HepG2 (cell line): ENCODE results near the gene CATSPERB.

ENCODE experiments used
- EZH2 ChIP-seq: conservative IDR thresholded peaks from 2 replicates; pipeline ENCODE4 v1.6.1; 2012; ENCODE audit warnings: mild to moderate bottlenecking, low read depth, low read length, moderate library complexity
- FOXM1 ChIP-seq: sonication (generic); formaldehyde crosslinking; IDR thresholded peaks from 2 replicates; pipeline ENCODE4 v1.5.0; 2020; ENCODE audit warnings: missing genetic modification reagents
- GZF1 ChIP-seq: sonication (generic); formaldehyde crosslinking; IDR thresholded peaks from 2 replicates; pipeline ENCODE4 v1.5.1; 2020; ENCODE audit warnings: mild to moderate bottlenecking, missing genetic modification reagents
- NPAS2 ChIP-seq: sonication (generic); formaldehyde crosslinking; IDR thresholded peaks from 2 replicates; pipeline ENCODE4 v1.8.0; 2022; ENCODE audit warnings: mild to moderate bottlenecking, missing genetic modification reagents, borderline replicate concordance
- ZIK1 ChIP-seq: sonication (generic); formaldehyde crosslinking; IDR thresholded peaks from 2 replicates; pipeline ENCODE4 v1.5.0; 2020; ENCODE audit warnings: mild to moderate bottlenecking, low read depth, missing genetic modification reagents, borderline replicate concordance
- ZNF232 ChIP-seq: sonication (generic); formaldehyde crosslinking; IDR thresholded peaks from 2 replicates; pipeline ENCODE4 v1.4.0; 2020; ENCODE audit warnings: missing genetic modification reagents, borderline replicate concordance
- ZNF510 ChIP-seq: sonication (generic); formaldehyde crosslinking; IDR thresholded peaks from 2 replicates; pipeline ENCODE4 v1.4.0; 2020; ENCODE audit warnings: low read depth, mild to moderate bottlenecking, missing genetic modification reagents
- TF ChIP-seq, protein P1 (sequence below): sonication (generic); formaldehyde crosslinking; IDR thresholded peaks from 2 replicates; pipeline ENCODE4 v1.4.0; 2020; ENCODE audit warnings: mild to moderate bottlenecking, missing genetic modification reagents, borderline replicate concordance
- TF ChIP-seq, protein P2 (sequence below): IDR thresholded peaks from 2 replicates; pipeline ENCODE4 v1.6.1; 2012; ENCODE audit warnings: inconsistent platforms
- TF ChIP-seq, protein P3 (sequence below): sonication (generic); formaldehyde crosslinking; IDR thresholded peaks from 2 replicates; pipeline ENCODE4 v1.4.0; 2020; ENCODE audit warnings: mild to moderate bottlenecking, missing genetic modification reagents
- TF ChIP-seq, protein P4 (sequence below): sonication (generic); formaldehyde crosslinking; IDR thresholded peaks from 2 replicates; pipeline ENCODE4 v1.5.0; 2020; ENCODE audit warnings: missing genetic modification reagents
- TF ChIP-seq, protein P5 (sequence below): sonication (generic); formaldehyde crosslinking; IDR thresholded peaks from 2 replicates; pipeline ENCODE4 v1.4.0; 2020; ENCODE audit warnings: low read depth, mild to moderate bottlenecking, missing genetic modification reagents

DNA sequence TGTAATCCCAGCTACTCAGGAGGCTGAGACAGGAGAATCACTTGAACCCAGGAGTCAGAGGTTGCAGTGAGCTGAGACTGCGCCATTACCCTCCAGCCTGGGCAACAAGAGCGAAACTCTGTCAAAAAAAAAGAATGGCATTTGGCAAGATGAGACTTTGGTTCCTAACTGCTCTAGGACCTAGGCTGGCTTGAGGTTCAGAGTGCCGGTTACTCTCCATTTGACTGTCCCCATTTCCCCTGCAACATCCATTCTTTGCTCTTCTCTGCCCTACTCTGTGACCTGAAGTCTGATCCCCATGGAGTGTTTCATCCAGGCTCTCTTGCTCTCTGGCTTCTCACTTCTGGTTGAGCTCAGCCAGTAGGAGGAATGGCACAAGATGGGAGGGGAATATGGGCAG lies 195.6 kb downstream of the CATSPERB start:
- TF ChIP-seq FOXM1 (CRISPR knock-in tag) (no peak), EZH2 (no peak), ZNF510 (CRISPR knock-in tag) (no peak), ZNF232 (CRISPR knock-in tag) (no peak), ZIK1 (no peak), GZF1 (no peak), NPAS2 (CRISPR knock-in tag) (no peak)
- TF ChIP-seq, protein P1, sequence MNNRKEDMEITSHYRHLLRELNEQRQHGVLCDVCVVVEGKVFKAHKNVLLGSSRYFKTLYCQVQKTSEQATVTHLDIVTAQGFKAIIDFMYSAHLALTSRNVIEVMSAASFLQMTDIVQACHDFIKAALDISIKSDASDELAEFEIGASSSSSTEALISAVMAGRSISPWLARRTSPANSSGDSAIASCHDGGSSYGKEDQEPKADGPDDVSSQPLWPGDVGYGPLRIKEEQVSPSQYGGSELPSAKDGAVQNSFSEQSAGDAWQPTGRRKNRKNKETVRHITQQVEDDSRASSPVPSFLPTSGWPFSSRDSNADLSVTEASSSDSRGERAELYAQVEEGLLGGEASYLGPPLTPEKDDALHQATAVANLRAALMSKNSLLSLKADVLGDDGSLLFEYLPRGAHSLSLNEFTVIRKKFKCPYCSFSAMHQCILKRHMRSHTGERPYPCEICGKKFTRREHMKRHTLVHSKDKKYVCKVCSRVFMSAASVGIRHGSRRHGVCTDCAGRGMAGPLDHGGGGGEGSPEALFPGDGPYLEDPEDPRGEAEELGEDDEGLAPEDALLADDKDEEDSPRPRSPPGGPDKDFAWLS (CRISPR knock-in tag): no peak
- TF ChIP-seq, protein P2, sequence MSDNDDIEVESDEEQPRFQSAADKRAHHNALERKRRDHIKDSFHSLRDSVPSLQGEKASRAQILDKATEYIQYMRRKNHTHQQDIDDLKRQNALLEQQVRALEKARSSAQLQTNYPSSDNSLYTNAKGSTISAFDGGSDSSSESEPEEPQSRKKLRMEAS: no peak
- TF ChIP-seq, protein P3, sequence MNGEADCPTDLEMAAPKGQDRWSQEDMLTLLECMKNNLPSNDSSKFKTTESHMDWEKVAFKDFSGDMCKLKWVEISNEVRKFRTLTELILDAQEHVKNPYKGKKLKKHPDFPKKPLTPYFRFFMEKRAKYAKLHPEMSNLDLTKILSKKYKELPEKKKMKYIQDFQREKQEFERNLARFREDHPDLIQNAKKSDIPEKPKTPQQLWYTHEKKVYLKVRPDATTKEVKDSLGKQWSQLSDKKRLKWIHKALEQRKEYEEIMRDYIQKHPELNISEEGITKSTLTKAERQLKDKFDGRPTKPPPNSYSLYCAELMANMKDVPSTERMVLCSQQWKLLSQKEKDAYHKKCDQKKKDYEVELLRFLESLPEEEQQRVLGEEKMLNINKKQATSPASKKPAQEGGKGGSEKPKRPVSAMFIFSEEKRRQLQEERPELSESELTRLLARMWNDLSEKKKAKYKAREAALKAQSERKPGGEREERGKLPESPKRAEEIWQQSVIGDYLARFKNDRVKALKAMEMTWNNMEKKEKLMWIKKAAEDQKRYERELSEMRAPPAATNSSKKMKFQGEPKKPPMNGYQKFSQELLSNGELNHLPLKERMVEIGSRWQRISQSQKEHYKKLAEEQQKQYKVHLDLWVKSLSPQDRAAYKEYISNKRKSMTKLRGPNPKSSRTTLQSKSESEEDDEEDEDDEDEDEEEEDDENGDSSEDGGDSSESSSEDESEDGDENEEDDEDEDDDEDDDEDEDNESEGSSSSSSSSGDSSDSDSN: no peak
- TF ChIP-seq, protein P4, sequence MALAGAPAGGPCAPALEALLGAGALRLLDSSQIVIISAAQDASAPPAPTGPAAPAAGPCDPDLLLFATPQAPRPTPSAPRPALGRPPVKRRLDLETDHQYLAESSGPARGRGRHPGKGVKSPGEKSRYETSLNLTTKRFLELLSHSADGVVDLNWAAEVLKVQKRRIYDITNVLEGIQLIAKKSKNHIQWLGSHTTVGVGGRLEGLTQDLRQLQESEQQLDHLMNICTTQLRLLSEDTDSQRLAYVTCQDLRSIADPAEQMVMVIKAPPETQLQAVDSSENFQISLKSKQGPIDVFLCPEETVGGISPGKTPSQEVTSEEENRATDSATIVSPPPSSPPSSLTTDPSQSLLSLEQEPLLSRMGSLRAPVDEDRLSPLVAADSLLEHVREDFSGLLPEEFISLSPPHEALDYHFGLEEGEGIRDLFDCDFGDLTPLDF (CRISPR knock-in tag): no peak
- TF ChIP-seq, protein P5, sequence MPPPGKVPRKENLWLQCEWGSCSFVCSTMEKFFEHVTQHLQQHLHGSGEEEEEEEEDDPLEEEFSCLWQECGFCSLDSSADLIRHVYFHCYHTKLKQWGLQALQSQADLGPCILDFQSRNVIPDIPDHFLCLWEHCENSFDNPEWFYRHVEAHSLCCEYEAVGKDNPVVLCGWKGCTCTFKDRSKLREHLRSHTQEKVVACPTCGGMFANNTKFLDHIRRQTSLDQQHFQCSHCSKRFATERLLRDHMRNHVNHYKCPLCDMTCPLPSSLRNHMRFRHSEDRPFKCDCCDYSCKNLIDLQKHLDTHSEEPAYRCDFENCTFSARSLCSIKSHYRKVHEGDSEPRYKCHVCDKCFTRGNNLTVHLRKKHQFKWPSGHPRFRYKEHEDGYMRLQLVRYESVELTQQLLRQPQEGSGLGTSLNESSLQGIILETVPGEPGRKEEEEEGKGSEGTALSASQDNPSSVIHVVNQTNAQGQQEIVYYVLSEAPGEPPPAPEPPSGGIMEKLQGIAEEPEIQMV (CRISPR knock-in tag): no peak
